Placental epithelial cell (primary cell): Measurements from ENCODE around the gene BCO1. TPM values are rescaled to one million over a fixed set of nuclear protein-coding genes. Genes with fewer than 3 reads are reported as not detected.

Source experiments
- total RNA-seq: library from RNA; depleted of rRNA; stranded (reverse); fragments of >200 nt; gene quantifications from 2 replicates; pipeline ENCODE4 v1.2.3, GENCODE V29; 2012

BCO1 gene
- not detected in 2 replicates for total RNA-seq

GRCh38 chr16:81238296-81239011 lies at the start of gene BCO1:
TSS of gene BCO1 (plus strand) at chr16:81238689. CDS start at chr16:81238909, 220 bp downstream.

GRCh38 chr16:81314603-81315270 lies 76.2 kb downstream of the BCO1 start, which contains the start of gene GAN:
TSS of gene GAN (plus strand) at chr16:81314962. CDS start at chr16:81315114, 152 bp downstream.

Other genes with a start within 250 kb of the BCO1 start
- gene CMC2, start 231.8 kb upstream of the BCO1 start, total RNA-seq: 12.2 and 24.5 TPM in 2 replicates
- 15.3 and 26.0 TPM in 2 replicates for gene CENPN, start 231.5 kb upstream of the BCO1 start, total RNA-seq
- gene ATMIN, start 202.8 kb upstream of the BCO1 start, total RNA-seq: 37.7 and 49.7 TPM in 2 replicates
- gene C16orf46, start 161.5 kb upstream of the BCO1 start, total RNA-seq: 2.4 and 3.1 TPM in 2 replicates
- 8.2 and 18.5 TPM in 2 replicates for gene GCSH, start 142.3 kb upstream of the BCO1 start, total RNA-seq
- gene GAN, start 76.3 kb downstream of the BCO1 start, total RNA-seq: 13.0 and 20.3 TPM in 2 replicates
- gene CMIP, start 206.1 kb downstream of the BCO1 start, total RNA-seq: 86.5 and 108 TPM in 2 replicates